H1 (cell line): Measurements from ENCODE around the gene SOX12. TPM values are rescaled to one million over a fixed set of nuclear protein-coding genes. Genes with fewer than 3 reads are reported as not detected.

ENCODE experiments used
- ASH2L ChIP-seq: fragments of 200-600, 300-600 bp; sonication (generic); IDR thresholded peaks from one replicate; pipeline ENCODE4 v1.7.1; 2017; ENCODE audit warnings: low read length
- CHD7 ChIP-seq: fragments of 300-600 bp; sonication (generic); IDR thresholded peaks from 2 replicates; pipeline ENCODE4 v1.7.1; 2012; ENCODE audit warnings: low read length, moderate library complexity, mild to moderate bottlenecking, inconsistent platforms; ENCODE audit not compliant: insufficient replicate concordance
- CTCF ChIP-seq, 3 experiments: IDR thresholded peaks; 1 replicate in 2 of 3; 2 replicates in 1 of 3; pipeline versions ENCODE4 v1.5.1 to v1.6.1; 2011; ENCODE audit warnings: low read length in 3 of 3, mild to moderate bottlenecking in 3 of 3, inconsistent platforms in 2 of 3, low read depth in 1 of 3, moderate library complexity in 1 of 3; ENCODE audit not compliant: insufficient read depth in 1 of 3; ENCODE audit errors: control extremely low read depth in 1 of 3
- E2F6 ChIP-seq: IDR thresholded peaks from 2 replicates; pipeline ENCODE4 v1.6.1; 2012; ENCODE audit warnings: inconsistent platforms
- SP1 ChIP-seq: IDR thresholded peaks from 2 replicates; pipeline ENCODE4 v1.6.1; 2011; ENCODE audit warnings: low read depth, low read length
- SP4 ChIP-seq: IDR thresholded peaks from 2 replicates; pipeline ENCODE4 v1.6.1; 2012; ENCODE audit warnings: low read length, inconsistent platforms
- polyA plus RNA-seq, 7 experiments: library from polyadenylated mRNA; depleted of rRNA in 3 of 7; stranded (reverse) in 5 of 7; unstranded in 2 of 7; fragments of >200 nt in 5 of 7; fragments of 200-250 nt in 2 of 7; gene quantifications; 1 replicate in 5 of 7; 2 replicates in 1 of 7; 4 replicates in 1 of 7; pipeline versions ENCODE4 v1.2.1 to v1.2.3, GENCODE V29; 2011 to 2013; ENCODE audit warnings: missing spikeins in 2 of 7, mixed read lengths in 2 of 7
- total RNA-seq: library from RNA; stranded (reverse); fragmentation: NEBNext Ultra II Directional; extraction: Animal tissue kit (Norgen Biotek cat#: 25700); gene quantifications from 2 replicates; pipeline ENCODE4 v1.2.1, GENCODE V29; 2021

The SOX12 gene
- total and polyA plus RNA-seq, 2 of the 8 experiments (the other 6 are each of a cell fraction or from before 2014, with no cell fraction given): 6.4 to 63.0 TPM

- TF ChIP-seq CHD7: no peak
- peak; percentile 96 for TF ChIP-seq E2F6
- peak; percentile 50; the same call in 1 of the 2 replicates for TF ChIP-seq SP1
- peak in 1 of 3 experiments; percentile 38; a peak in 1 of 4 replicates for TF ChIP-seq CTCF (IDR thresholded peaks at IDR 0.05; ENCODE audit: control extremely low read depth in 1 of 3, insufficient read depth in 1 of 3, low read depth in 1 of 3, low read length in 3 of 3)
- TF ChIP-seq ASH2L: peak; percentile 47
- TF ChIP-seq SP4: 0 out of 2 replicates have a peak, but pooled peaks have one; percentile 49
Observed at GRCh38 chr20:290084-290831, 35.1 kb upstream of the SOX12 start, which contains the start of gene C20orf96 (continued).
